DMS79 (cell line): ENCODE data around the gene SUSD3.

ENCODE experiments used
- DNase-seq: peaks from one replicate; lab custom pipeline; 2025; lab: John Stamatoyannopoulos, UW

Gene SUSD3

DNA sequence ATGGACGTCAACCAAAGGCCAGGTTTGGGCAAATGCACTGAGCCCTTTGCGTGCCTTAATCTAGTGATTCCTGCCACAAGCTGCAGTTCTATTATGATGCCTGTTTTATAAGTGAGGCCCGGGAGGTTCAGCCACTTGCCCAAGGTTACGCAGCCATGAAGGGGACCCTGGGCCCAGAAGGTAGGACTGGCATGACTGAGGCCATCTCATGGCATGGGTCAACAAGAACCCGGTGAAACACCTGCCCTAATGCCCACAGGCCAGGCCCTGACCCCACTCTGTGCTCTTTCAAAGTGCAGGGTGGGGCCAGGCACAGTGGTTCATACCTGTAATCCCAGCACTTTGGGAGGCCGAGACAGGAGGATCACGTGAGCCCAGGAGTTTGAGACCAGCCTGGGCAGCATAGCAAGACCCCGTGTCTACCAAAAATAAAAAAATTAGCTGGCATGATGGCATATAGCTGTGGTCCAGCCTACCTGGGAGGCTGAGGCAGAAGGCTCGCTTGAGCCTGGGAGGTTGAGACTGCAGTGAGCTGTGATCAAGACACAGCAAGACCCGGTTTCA, 66.9 kb downstream of the SUSD3 start:
- DNase-seq: no peak

- no peak for DNase-seq
These were observed 67.8 kb downstream of the SUSD3 start for GRCh38 chr9:93126151-93126781.

DNA sequence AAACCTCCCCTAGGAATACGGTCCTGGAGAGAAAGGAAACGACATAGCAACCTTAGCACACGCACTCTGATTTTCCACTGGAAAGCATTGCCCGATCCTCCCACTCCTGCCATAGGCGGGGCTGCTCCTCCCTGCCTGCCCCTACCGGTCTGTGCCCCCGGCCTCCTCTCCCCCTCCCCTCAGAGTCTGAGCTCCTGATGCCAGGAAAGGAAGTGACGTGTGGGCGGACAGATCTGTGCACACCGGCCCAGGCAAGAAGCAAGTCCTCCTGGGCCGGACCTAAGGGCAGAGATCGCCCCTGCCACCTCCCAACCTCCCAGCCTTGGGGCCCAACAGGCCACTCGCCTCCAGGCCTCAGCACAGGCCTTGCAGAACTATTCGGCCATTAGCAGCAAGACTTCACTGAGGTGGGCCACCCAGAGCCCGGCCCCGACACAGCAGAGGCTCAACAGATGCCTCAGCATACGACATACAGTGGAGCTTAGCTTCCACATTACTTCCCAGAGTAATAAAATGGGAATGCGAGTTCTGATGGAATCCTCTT, 68.4 kb downstream of the SUSD3 start:
- no peak for DNase-seq

DNA sequence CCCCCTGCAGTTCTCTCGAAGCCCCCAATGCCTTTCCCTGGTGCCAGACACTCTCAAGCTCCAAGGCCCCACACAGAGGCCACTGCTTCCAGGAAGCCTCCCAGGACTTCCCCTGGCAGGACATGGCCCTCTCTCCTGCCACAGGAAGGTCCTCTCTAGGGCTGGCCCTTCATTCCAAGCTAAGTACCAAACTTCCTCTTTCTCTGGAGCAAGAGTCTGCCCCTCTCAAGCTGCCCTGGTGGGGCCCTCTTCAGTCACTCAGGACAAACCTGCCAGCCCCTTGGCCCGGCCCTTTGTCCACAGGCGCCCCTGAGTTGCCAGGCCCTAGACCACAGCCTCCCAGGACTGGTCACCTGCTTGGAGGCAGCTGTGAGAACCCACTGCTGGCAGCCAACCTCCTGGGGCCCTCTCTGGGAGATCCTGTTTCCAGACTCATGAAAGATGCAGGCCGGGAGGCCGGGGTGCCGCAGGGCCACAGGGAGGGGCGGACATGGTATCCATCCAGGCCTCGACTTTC, 69.0 kb downstream of the SUSD3 start:
- no peak for DNase-seq

DNA sequence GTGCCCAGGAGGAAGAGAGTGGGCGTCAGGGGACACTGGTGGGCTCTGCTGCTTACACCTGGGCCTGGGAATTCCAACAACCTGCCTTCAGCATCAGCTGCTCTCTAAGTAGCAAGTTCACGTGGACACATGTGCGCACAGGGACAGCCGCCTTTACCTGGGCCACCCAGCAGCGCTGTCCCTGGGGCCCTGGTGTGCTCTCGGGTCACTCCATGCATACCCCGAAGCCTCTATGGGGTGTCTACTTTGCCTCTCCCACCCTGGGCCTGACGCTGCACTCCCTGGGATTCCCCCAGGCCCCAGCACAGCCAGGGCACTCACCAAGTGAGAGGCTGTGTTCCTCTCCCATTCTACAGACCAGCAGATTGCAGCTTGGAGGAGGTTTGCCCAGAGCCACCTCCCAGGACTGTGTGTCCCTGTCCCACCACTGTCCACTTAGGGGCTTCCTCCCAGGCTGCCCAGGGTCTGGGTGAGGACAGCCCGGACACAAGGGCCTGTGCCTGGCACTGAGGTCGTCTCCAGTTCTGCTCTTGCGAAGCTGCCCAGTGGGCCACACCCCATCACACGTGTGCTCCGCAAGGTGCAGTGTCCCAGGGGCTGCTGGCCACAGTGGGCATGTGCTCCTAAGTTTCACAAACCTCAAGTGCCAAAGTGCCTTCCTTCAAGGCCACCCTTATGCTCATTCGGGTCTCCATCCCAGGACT, 69.7 kb downstream of the SUSD3 start:
- no peak for DNase-seq

- no peak for DNase-seq
These were observed 70.3 kb downstream of the SUSD3 start for GRCh38 chr9:93128715-93129224.

GRCh38 chr9:93129286-93129685, 70.8 kb downstream of the SUSD3 start:
- DNase-seq: no peak

GRCh38 chr9:93129691-93130500, 71.4 kb downstream of the SUSD3 start:
- no peak for DNase-seq

DNA sequence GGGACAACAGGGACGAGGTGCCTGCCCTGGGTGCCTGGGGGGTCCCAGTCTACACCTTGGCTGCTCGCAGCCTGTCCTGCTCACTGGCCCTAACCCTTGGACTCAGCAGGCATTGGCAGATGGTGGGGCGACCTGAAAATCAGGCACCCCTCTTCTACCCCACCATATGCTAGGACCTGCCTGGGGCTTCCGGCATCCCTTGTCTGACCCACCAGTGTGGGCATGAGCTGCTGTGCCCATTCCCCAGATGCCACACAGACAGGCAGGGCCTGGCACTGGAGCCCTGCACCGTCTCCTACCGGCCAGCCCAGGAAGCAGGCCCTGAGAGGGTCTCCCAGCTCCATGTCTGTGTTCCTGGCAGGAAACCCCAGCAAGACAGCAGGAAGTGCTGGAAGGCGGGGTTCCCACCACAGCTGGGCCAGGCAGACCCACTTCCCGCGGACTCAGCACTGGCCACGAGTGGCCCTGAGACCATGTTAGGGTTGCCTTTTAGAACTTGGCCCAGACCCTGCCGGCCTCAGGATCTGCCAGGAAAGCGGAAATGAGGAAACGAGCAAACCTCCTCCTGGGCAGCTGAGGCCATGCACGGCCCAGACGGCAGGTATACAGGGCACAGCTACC, 72.5 kb downstream of the SUSD3 start:
- DNase-seq: no peak

GRCh38 chr9:93131599-93132286, 73.2 kb downstream of the SUSD3 start:
- no peak for DNase-seq

GRCh38 chr9:93132287-93132927, 73.9 kb downstream of the SUSD3 start:
- DNase-seq: no peak

GRCh38 chr9:93132946-93133680, 74.6 kb downstream of the SUSD3 start:
- DNase-seq: no peak

DNA sequence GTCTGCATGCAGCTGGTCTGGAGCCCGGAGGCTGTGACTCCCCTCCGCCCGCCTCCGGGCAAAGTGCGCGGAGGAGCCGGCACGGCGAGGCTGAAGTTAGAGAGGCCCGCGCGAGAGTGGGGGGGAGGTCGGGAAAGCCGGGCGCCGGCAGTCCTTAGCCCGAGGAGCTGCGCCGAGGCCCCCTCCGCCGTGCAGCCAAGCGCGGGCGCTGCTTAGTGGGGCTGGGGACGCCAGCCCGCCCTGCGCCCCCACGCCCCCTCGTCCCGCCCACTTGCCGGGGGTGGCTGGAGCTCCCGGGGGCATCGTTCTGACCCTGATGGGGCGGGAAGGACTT, 75.1 kb downstream of the SUSD3 start:
- no peak for DNase-seq

GRCh38 chr9:93134015-93134739, 75.7 kb downstream of the SUSD3 start, which contains the start of gene NINJ1:
Gene NINJ1 (minus strand): TSS chr9:93134251. CDS start chr9:93134217, 34 bp downstream.
- DNase-seq: no peak
